ENCODE measurements around the gene DNAJC18.

DNAJC18 gene

DNA sequence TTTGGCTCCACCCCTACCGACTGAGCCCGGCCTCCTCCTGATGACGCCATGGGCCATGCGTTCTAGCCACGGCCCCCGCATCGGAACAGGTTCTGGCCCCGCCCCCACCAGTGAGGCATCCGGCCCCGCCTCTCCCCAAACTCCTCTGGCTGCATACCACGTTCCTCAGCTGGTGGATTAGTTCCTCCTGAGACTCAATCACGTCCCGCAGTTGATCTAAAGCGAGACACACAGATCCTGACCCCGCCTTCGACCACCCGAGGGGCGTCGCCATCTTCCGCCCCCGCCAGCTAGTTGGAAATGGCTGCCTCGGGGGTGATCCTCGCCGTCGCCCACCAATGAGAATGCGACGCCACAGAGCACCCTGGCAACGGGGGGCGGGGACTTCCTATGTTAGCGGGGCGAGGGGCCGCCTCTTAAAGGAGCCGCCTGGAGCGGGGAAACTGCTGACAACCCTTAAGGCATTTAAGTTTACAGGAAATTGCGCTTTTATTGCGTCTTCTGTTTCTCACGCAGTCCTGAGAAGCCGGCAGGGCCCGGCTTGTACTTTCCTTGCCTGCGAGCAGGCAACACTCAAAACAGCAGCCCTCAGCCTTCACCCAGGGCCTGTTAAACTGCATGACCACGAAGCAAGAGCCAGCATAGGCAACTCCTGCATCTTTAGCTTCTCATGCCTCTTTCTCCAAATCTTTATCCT is 35.4 kb downstream of the DNAJC18 start, which contains the start of gene SPATA24:
Gene SPATA24, minus strand, starts transcription at position 303 of the 697 bp plus-strand sequence. Its CDS starts 29 bp downstream, at position 274.
- peak; percentile 92 to 99 (median 94) for DNase-seq (ENCODE audit: low read depth in 4 of 4, low spot score in 1 of 4)

DNA sequence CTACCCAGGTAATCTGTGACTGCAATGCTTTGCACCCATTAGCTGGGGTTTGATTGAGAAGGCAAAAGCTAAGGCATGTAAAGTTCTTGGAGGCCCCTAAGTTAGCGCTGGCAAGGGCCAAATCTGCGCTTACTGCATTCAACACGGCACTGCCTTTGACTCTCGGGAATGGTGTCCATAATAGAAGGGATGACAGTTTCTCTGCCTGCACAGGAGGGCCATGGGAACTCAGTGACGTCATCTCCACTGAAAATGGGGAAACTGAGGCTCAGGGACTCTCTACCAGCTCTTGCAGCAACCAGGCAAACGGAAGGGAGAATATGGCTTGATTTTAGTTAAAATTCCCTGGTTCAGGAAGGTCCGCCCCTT is 35.9 kb downstream of the DNAJC18 start:
- DNase-seq (ENCODE audit: low read depth in 4 of 4, low spot score in 1 of 4), result no peak

DNA sequence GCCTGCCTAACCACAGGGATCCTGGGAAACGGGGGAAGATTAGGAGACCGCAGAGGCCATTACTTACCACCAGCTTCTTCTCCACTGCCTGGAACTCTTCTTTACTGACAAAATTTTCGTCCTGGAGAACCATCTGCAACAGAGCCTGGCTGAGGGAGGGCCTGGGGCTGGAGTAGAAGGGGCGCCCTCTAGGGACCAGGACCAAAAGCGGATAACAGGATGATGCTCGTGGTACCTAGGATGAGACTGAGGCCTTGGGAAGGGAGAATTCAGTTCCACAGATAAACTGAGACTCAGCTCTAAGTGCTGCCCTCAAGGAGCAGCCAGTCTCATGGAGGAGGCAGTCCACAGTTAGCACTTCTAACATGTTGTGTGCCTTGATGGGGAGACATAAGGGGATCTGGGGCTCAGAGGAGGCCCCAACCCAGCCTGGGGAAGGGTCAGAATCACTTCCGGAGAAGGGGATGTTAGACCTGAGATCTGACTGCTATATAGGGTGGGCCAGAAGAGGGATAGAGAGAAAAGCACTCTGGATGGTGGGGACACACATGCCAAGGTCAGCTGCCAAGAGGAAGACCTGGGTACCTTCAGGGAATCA is 36.7 kb downstream of the DNAJC18 start:
- DNase-seq (ENCODE audit: low read depth in 4 of 4, low spot score in 1 of 4), result no peak

DNA sequence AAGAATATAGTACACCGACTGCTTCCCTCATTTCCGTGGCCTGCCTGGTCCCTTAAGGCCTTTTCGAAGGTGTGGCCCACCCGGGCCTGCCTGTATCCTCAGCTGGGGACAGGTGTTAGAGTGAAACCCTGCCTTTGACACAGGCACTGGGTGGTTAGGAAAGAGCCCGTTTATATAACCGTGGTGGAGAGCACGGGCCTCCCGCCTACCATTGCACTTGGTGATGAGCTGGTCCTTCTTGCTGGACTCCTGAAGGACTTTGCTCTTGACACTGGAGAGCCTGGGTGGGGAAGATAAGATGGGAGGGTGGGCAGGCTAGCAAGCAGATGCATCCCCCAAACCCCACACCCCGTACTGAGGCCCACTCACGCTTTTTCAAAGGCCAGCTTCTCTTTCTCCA is 37.8 kb downstream of the DNAJC18 start:
- no peak for DNase-seq (ENCODE audit: low read depth in 4 of 4, low spot score in 1 of 4)

DNA sequence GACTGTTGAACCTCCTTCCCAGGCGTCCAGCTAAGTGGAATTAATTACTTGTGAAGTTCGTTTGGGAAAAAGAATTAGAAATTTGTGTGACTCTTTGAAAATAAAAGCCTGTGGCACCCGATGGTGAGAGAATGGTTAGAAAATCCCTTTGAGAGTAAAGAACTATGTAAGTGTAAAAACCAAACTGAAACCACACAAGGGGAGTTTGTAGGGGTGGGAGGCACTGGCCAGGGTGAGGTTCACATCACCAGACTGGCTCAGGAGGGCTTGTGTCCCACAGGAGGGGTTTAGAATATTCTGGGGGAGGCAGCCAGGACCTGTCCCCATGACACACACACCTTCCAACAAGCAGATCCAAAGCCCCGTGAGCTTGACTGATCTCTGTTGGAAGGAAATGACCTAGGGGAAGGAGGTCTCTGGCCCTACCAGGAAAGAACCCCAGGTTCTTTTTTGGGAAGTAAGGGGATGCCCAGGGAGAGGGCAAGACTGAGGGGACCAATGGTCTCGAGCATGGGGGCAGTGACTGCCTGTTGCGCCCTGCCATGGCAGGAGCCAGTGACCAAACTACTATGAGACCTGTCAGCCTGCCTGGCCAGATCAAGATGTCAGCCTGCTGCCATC is 39.7 kb downstream of the DNAJC18 start:
- no peak for DNase-seq (ENCODE audit: low read depth in 4 of 4, low spot score in 1 of 4)

DNA sequence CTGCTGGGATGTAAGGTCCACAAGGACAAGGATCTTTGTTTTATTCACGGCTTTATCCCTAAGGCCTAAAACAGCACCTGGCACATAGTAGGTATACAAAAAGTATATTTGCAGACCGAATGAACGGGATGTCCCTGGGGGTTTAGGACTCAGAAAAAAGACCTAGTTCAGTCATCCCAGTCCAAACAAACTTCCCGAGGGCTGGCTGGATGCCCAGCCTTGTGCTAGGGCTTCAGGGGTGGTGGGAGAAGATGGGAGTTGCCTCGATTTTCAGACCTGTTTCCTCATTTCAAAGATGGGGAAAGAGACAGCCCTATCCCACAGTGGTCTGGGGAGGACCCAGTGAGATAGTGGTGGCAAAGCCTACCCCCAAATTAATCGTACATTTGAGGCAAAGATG is 41.4 kb downstream of the DNAJC18 start:
- no peak for DNase-seq (ENCODE audit: low read depth in 4 of 4, low spot score in 1 of 4)

DNA sequence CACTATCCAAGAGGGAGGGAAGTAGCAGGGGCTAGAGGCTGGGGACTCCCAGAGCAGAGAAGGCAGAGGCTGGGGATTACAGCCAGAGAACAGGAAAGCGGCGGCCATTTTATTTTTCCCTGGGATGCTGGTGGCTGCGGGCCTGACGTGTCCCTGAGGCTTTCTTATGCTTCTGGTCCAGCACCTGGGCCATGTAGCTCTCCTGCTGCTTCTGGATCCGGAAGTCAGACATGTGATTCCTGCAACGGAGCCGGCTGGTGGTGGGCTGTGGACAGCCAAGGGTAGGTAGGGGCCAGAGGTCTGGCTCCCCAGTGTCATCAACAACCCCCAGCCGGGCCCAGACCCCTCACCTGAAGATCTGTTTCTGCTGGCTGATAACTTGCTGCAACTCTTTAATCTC is 42.6 kb downstream of the DNAJC18 start:
- DNase-seq (ENCODE audit: low read depth in 4 of 4, low spot score in 1 of 4), result no peak

DNA sequence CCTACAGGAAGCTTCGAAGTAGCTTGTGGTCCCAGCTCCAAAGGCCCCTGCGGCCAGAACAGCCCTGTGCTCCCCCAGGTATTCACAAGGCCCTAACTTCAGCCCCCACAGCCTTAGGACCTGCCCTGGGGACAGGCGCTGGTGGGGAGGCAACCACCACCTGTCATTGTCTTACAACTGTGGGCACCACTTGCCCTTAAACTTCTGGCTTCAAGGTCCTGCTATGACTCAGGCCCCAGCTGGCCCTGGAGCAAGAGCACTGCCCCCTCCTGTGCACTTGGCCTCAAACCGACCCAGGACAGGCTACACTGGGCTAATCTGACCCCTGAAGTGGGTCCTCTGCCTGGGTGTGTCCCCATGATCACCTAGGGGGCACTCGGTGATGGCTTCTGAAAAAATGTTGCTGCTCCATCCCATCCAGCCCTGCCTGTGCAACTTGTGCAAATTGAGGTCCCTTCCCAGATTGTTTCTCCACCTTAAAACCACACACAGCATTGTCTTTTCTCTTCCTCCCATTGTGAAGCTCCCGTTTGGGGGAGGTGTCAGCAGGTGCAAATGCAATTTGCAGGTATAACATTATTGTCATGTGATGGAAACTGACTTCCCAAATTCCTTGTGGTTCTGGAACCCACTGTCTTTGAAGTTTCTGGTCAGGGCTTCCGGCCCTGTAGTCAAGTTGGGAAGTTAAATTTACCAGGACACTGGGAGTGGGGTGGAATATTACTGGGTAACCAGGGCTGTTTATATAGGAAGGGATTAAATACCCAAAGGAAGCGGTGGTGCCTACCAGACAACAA is 43.3 kb downstream of the DNAJC18 start:
- DNase-seq (ENCODE audit: low read depth in 4 of 4, low spot score in 1 of 4), result no peak

DNA sequence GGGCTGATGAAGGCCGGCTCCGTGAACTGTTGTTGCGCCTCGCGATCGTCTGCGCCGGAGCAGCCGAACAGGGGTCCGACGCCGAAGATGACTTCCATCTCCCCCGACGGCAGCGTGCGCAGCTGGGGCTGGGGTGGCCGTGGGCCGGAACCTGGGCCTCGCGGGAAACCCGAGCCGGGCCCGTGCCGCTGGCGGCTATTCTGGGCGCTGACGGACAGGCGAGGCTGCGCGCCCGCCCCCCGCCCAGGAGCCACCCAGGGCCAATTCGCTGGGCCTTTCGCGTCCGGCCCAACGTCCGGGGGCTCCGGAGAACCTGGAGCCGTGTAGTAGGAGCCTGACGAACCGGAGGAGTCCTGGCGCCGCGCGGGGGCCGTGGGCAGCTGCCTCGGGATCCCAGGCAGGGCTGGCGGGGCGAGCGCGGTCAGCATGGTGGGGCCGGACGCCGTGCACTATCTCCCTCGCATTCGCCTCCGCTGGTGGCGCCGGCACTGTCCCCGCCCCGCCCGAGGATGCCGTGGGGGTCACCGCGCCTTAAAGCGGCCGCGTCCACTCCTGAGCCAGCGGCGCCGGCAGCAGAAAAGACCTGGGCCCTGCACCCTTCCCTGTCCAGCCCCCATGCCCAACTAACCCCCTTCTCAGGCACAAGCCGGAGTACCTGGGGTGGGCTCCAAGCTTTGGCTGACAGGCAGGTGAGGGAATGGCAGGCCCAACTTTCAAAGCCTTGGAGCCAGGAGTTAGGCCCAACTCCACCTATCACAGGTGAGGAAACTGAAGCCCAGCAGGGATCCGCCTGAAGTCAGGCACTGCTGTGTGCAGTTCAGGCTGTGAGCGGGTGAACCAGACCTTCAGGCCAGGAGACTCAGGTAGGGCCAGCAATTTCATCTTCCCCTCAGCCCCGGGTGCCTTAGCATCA is 44.4 kb downstream of the DNAJC18 start, which contains the start of gene PROB1:
Gene PROB1, minus strand, starts transcription at position 451 of the 913 bp plus-strand sequence. Its CDS starts 23 bp downstream, at position 428.
- no peak for DNase-seq (ENCODE audit: low read depth in 4 of 4, low spot score in 1 of 4)

DNA sequence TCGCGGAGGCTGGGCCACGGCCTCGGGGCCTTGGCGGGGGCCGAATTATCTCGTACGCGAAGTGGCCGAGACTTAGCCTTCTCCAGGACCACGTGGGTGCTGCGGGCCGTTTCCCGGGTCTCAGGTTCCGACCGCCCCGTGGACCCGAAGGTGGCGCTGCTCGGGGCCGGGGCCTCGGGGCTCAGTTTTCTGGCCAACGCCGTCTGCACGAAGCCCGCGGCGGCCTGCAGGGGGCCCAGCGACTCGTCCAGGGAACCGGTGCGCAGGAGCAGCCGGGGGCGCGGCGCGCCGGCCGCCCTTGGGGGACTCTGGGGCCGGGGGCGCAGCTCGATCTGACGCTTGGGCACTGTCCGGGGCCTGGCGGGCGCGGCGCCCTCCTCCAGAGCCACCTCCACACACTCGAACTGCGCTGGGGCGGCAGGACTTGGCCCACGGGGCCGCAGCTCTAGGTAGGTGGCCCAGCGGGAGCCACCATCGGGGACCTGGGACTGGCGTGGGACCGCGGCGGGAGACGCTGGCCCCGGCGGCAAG is 45.1 kb downstream of the DNAJC18 start:
- no peak for DNase-seq (ENCODE audit: low read depth in 4 of 4, low spot score in 1 of 4)

DNA sequence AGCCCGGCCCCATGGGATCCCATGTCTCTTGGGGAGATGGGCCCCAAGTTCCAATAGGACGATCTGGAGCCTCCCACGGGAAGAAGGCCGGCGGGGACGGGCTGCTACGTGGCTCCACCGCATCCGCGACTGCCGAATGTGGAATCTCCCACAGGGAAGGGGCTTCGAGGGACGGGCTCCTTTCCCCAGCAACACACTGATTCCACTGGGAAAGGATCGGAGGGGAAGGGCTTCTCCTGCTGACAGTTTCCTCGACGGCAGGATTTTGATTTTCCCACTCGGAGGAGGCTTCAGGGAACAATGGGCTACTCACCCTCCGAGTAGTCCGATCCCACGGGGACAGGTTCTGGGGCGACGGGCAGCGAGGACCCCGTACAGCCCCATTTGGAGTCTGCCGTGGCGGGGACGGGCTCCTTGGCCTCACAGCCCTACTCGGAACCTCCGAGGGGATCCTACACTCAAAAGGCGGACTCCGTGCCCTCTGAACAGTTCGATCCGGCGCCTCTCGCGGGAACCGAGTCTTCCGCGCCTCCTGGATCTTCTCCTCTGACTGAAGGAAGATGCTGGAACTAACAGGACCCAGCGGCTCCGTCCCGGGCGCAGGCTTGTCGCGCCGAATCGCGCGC is 45.7 kb downstream of the DNAJC18 start:
- no peak for DNase-seq (ENCODE audit: low read depth in 4 of 4, low spot score in 1 of 4)

DNA sequence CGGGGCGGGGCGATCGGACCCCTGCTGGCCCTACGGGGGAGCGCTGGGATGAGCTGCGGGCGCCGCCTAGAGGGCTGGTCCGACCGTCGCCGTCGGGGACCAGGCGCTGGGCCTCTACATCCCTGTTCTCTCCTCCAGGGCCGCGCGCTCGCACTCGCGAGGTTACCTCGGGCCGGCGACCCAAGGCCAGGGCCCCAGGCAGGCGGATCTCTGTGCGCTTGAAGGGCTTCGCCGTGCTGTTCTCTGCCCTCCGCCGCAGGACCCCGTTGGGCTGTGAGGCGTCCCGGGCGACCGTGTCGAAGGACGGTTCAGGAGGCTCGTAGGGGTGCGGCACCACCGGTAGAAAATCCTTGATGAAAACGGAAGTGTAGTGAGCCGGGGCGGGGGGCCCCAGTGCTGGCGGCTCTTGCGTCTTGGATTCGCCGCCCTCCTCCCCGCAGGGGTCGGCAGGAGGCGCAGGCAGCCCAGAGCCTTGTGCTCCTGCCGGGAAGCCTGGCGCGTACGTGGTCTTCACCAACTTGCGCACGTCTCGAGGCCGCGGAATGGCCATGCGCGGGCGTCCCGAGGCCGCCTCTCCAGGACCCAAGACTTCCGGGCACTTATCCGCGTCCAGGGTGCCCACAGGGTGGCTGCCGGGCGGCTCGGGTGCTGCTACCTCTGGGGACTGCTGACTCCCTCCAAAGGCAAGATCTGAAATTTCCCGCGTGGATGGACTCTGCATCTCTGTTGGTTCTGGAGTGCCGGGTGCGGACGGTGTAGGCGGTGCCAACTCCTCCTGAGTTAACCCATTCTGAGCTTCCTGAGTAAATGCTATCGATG is 46.4 kb downstream of the DNAJC18 start:
- peak; percentile 53 to 74 (median 60) for DNase-seq (ENCODE audit: low read depth in 4 of 4, low spot score in 1 of 4)

DNA sequence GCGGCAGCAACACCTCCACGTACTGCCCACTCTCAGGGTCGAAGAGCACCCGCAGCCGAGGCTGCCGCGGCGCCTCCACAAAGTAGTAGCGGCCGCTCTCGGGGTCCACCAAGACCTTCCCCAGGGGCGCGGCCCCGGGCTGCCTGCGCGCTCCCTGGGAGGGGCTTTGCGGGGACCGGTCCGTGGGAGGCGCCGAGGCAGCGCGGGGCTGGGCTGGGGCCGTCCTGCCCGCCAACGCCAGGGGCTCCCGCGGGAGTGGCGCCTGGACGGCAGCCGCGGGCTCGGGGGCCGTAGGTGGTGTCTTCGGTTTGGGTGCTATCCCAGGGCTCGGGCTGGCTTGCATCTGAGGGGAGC is 47.0 kb downstream of the DNAJC18 start:
- DNase-seq (ENCODE audit: low read depth in 4 of 4, low spot score in 1 of 4), result no peak

DNA sequence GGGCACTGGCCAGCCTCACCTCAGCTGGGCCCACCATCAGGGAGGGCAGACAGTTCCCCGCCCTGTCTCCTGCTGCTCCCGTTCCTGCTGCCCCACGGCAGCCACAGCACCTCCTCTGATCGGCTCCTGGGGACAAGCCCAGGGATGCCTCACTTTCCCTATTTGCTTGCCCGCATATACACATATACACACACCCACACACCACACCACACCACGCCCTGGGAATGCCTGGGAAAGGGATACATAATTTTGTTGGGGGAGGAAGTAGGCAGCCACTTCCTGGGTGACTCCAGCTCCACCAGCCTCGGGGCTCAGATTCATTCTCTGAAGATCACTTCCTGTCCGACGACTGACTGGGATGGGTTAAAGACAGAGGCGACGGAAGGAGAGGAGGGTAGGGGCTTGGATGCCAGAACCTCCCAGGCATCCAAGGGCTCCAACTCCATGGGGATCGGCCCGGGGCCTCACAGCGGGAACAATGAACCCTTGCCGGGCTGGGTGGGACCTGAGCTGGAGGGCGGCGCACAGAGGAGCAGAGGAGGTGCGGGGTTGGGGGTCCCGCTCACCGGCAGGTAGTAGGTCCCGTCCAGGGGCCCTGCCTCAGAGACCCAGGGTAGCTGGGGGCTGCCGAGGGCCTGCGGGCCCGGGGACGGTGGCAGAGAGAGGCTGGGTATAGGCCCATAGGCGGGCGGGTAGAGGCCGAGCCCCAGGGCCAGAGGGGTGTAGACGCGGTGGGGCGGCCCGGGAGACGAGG is 47.6 kb downstream of the DNAJC18 start:
- no peak for DNase-seq (ENCODE audit: low read depth in 4 of 4, low spot score in 1 of 4)

DNA sequence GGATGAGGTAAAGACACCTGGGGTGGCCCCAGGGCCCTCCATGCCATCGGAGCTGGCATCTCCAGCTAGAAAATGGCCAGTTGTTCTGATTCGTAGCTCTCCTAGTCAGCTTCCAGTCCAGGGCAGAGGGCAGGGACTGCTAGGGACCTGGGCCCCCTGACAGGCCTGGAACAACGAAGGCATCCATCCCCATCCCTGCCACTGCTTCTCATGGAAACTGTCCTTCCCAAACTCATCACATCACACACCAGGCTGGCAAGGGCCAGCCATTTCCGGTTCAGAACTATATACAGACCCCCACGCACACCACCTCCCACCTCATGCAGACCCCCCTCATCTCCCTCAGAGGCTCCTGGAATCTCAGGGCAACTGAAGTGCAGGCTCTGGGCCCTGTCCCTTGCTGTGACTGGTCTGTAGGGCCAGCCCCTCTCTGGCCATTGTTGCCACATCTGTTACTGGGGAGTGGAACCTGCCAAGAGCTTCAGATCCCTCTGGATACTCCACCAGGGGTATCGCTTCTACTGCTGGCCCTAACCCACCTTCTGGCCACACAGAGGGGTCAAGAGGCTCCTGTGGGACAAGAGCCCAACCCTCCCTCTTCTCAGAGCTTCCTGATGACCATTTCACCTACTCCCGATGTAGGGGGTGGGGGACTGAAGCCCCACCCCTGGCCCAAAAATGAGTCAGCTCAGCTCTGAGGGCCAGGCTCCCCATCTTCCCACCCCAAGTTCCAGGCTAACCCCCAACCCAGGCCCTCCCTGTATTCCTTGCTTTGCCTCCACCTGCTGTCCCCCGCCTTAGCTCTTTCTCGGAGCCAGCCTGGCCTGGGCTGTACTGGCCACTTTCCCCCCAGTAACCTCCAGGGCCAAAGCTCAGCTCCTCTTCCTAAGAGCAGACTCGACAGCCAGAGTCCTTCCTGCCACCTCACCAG is 48.4 kb downstream of the DNAJC18 start:
- DNase-seq (ENCODE audit: low read depth in 4 of 4, low spot score in 1 of 4), result no peak

DNA sequence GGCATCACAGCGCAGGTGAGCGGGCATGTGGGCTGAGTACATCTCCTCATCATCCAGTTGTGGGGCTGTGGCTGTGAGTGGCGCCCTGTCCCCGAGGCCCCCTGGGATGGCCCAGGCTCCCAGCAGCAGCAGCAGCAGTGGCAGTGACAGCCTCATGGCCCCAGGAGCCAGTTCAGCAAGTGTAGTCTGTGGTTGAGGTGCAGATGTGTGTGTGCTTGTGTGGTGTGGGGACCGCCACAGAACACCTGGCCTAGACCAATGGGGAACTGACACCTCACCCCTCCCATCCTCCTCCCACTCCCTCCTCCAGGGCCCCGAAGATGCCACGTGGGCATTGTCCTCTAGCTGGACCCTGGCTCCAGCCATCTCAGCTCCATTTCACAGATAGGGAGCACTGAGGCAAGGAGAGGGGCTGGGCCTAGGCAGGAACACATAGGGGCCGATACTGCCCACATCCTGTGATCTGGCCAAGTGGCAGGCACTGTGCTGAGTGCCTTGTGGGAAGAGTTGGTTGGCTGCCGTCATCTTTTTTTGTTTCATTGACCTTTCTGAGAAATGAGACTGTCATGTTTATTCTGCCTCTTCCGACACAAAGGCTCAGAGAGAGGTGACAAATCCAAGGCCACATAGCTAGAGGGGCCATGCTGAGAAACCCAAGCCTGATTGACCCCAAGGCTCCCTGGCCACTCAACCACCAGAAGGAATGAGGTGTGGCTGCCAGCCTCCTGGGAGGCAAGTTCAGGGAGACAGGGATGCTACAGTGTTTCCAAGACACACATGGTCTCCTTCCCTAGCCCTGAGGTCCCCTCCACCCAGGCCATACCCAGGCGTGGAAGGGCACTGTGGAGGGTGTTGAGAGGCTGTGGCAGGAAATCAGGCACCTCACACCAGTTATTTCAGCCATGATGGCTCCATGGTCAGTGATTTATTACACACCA is 49.4 kb downstream of the DNAJC18 start, which contains the start of gene MZB1:
Gene MZB1, minus strand, starts transcription at position 213 of the 938 bp plus-strand sequence. Its CDS starts 57 bp downstream, at position 156.
- DNase-seq (ENCODE audit: low read depth in 4 of 4, low spot score in 1 of 4), result no peak
